Skeletal muscle cell (primary cell): Measurements from ENCODE around the gene NT5M.
"Not testable (repeated sequence)": the region's sequence is repeated elsewhere in the genome, so short reads cannot be mapped to it uniquely, and the experiment has no call there.

Experiments
- DNase-seq: peaks from one replicate; pipeline ENCODE4 v3.0.0-alpha.2; 2010; ENCODE audit warnings: low read depth
- H3K4me3 ChIP-seq: 2 replicates; pipeline ENCODE4 v1.5.1; 2011; ENCODE audit warnings: low read depth, mild to moderate bottlenecking, control low read depth, low read length, moderate library complexity

The NT5M gene

GRCh38 chr17:17365476-17366110 lies 62.4 kb downstream of the NT5M start:
- no peak overlapping the region for H3K4me3 ChIP-seq
- DNase-seq: no peak

GRCh38 chr17:17366235-17366634 lies 63.1 kb downstream of the NT5M start:
- H3K4me3 ChIP-seq: no peak overlapping the region
- DNase-seq: no peak

- no peak overlapping the region for H3K4me3 ChIP-seq
- DNase-seq: no peak
These were observed 64.0 kb downstream of the NT5M start for GRCh38 chr17:17366941-17367875.

- DNase-seq: no peak
- H3K4me3 ChIP-seq: no peak overlapping the region
These were observed 64.8 kb downstream of the NT5M start for GRCh38 chr17:17367931-17368330.

GRCh38 chr17:17370711-17371110 lies 67.5 kb downstream of the NT5M start:
- no peak for DNase-seq

GRCh38 chr17:17372856-17373520 lies 69.8 kb downstream of the NT5M start:
- no peak for DNase-seq
- no peak overlapping the region for H3K4me3 ChIP-seq

More at GRCh38 chr17:17370711-17371110, 67.5 kb downstream of the NT5M start:
- H3K4me3 ChIP-seq: no peak overlapping the region

- DNase-seq: no peak
- H3K4me3 ChIP-seq: no peak overlapping the region
These were observed 72.7 kb downstream of the NT5M start for GRCh38 chr17:17375841-17376240.

GRCh38 chr17:17376362-17376761 lies 73.2 kb downstream of the NT5M start:
- H3K4me3 ChIP-seq: no peak overlapping the region
- DNase-seq: no peak

- H3K4me3 ChIP-seq: no peak overlapping the region
- DNase-seq: no peak
These were observed 74.1 kb downstream of the NT5M start for GRCh38 chr17:17377071-17377967.

- DNase-seq: no peak
- no peak overlapping the region for H3K4me3 ChIP-seq
These were observed 76.2 kb downstream of the NT5M start for GRCh38 chr17:17379197-17379991.

GRCh38 chr17:17380145-17380925 lies 77.2 kb downstream of the NT5M start:
- H3K4me3 ChIP-seq: no peak overlapping the region
- DNase-seq: no peak

GRCh38 chr17:17381446-17382064 lies 78.4 kb downstream of the NT5M start:
- H3K4me3 ChIP-seq: no peak overlapping the region
- no peak for DNase-seq

- no peak overlapping the region for H3K4me3 ChIP-seq
- DNase-seq: no peak
These were observed 78.9 kb downstream of the NT5M start for GRCh38 chr17:17382065-17382459.

GRCh38 chr17:17382971-17383370 lies 79.8 kb downstream of the NT5M start:
- no peak for DNase-seq

GRCh38 chr17:17383431-17384290 lies 80.5 kb downstream of the NT5M start:
- DNase-seq: not testable (repeated sequence)
- H3K4me3 ChIP-seq: peak overlapping the region; percentile 23

More at GRCh38 chr17:17382971-17383370, 79.8 kb downstream of the NT5M start:
- H3K4me3 ChIP-seq: no peak overlapping the region

GRCh38 chr17:17384291-17384615 lies 81.1 kb downstream of the NT5M start:
- H3K4me3 ChIP-seq: no peak overlapping the region
- no peak for DNase-seq

- no peak overlapping the region for H3K4me3 ChIP-seq
- no peak for DNase-seq
These were observed 81.8 kb downstream of the NT5M start for GRCh38 chr17:17384961-17385360.
